Lung (tissue), 12 donors: Measurements from ENCODE around the gene ANKAR. TPM values are rescaled to one million over a fixed set of nuclear protein-coding genes. Genes with fewer than 3 reads are reported as not detected.
A peak's percentile ranks its signal among the peaks of the same experiment; 100 is the strongest.

Source experiments
- ATAC-seq: fragments of 200-7000 bp; cut with Tn5 transposase; one replicate; pipeline ENCODE4 v1.9.1; 2020; ENCODE audit warnings: moderate number of reproducible peaks; ENCODE audit not compliant: insufficient read depth, low FRiP score
- DNase-seq, 3 donors: peaks; one replicate each; pipeline ENCODE4 v3.0.0-alpha.2; 2013 to 2017
- H3K27ac ChIP-seq, 2 donors: one replicate each; pipeline ENCODE4 v1.5.1; 2013; ENCODE audit warnings: mild to moderate bottlenecking in 2 of 2, moderate library complexity in 2 of 2, control low read depth in 1 of 2, inconsistent platforms in 1 of 2, low read depth in 1 of 2, low read length in 1 of 2
- H3K27me3 ChIP-seq, 3 donors: one replicate each; pipeline ENCODE4 v1.5.1; 2013; ENCODE audit warnings: low read length in 2 of 3; ENCODE audit not compliant: control insufficient read depth in 3 of 3, insufficient read depth in 3 of 3
- H3K36me3 ChIP-seq, 4 donors: one replicate each; pipeline ENCODE4 v1.5.1; 2013; ENCODE audit warnings: low read length in 4 of 4, mild to moderate bottlenecking in 1 of 4, moderate library complexity in 1 of 4; ENCODE audit not compliant: control insufficient read depth in 4 of 4, insufficient read depth in 4 of 4
- H3K4me1 ChIP-seq, 5 donors: one replicate each; pipeline ENCODE4 v1.5.1; 2013; ENCODE audit warnings: low read length in 5 of 5, mild to moderate bottlenecking in 2 of 5, moderate library complexity in 1 of 5; ENCODE audit not compliant: control insufficient read depth in 5 of 5, insufficient read depth in 5 of 5
- H3K4me3 ChIP-seq: one replicate; pipeline ENCODE4 v1.5.1; 2013; ENCODE audit warnings: mild to moderate bottlenecking, control low read depth, moderate library complexity
- H3K9ac ChIP-seq, 2 donors: one replicate each; pipeline ENCODE4 v1.5.1; 2013; ENCODE audit warnings: low read length in 2 of 2, control low read depth in 1 of 2; ENCODE audit not compliant: insufficient read depth in 1 of 2
- H3K9me3 ChIP-seq, 4 donors: one replicate each; pipeline ENCODE4 v1.5.1; 2013; ENCODE audit warnings: low read length in 3 of 4, mild to moderate bottlenecking in 1 of 4, moderate library complexity in 1 of 4; ENCODE audit not compliant: control insufficient read depth in 4 of 4, insufficient read depth in 3 of 4
- CTCF ChIP-seq: IDR thresholded peaks from 2 replicates; pipeline ENCODE4 v1.5.1; 2012; ENCODE audit warnings: mild to moderate bottlenecking; ENCODE audit errors: control extremely low read depth, extremely low read depth
- WGBS, 2 donors: extraction: QIAGEN DNeasy Blood & Tissue Kit; methylation state at CpG; one replicate each; pipeline ENCODE4 v1.1.7; 2013; 5-methylcytosine and 5-hydroxymethylcytosine counted together
- polyA plus RNA-seq, 2 donors: library from polyadenylated mRNA; stranded (reverse); fragments of 200-250 nt; gene quantifications; one replicate each; pipeline ENCODE4 v1.2.1, GENCODE V29; 2013
- total RNA-seq, 2 donors: library from RNA; depleted of rRNA in 1 of 2; stranded (reverse); fragments of >200 nt in 1 of 2; gene quantifications; one replicate each; pipeline ENCODE4 v1.2.1, GENCODE V29; 2014 to 2021
- donor health status: control.
- donor health status: control.
- donor health status: Bipolar disorder and iron deficiency.
- donor health status: healthy.
- donor health status: DM: yes; HTN: yes; CAD: no.

The ANKAR gene
- total and polyA plus RNA-seq, 4 donors: 0.95 to 39.2 (median 6.0) TPM

DNA sequence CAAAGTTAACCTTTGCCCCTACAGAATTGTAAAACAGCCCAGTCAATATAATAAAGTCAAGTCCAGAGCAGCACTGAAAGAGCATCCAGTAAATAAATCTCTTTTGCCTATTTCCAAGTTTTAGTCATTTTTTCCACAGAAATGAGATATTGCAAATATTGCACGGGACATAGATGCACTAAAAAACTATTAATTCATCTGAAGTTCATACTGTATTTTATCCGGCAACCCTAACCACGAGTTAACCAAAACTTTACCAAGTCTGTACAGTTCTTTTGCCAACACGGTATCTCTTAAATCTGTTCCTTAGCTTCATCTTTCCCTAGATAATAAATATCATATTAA, 13.7 kb upstream of the ANKAR start:
- TF ChIP-seq CTCF: no peak
- Histone ChIP-seq H3K9me3 (no peaks in the 10 kb centered on the region), H3K36me3 (peaks cover 0 to 2% (median 1%) of the 10 kb centered on the region in 4 donors), H3K4me3 (no peak overlapping the region), H3K9ac (no peak overlapping the region), H3K4me1 (peaks cover 0 to 12% (median 7%) of the 10 kb centered on the region in 5 donors), H3K27me3 (no peaks in the 10 kb centered on the region), H3K27ac (no peak overlapping the region)
- WGBS, 2 donors: 15 to 18% methylated on average over 4 of the region's 4 CpGs
- ATAC-seq: no peak
- DNase-seq: no peak

DNA sequence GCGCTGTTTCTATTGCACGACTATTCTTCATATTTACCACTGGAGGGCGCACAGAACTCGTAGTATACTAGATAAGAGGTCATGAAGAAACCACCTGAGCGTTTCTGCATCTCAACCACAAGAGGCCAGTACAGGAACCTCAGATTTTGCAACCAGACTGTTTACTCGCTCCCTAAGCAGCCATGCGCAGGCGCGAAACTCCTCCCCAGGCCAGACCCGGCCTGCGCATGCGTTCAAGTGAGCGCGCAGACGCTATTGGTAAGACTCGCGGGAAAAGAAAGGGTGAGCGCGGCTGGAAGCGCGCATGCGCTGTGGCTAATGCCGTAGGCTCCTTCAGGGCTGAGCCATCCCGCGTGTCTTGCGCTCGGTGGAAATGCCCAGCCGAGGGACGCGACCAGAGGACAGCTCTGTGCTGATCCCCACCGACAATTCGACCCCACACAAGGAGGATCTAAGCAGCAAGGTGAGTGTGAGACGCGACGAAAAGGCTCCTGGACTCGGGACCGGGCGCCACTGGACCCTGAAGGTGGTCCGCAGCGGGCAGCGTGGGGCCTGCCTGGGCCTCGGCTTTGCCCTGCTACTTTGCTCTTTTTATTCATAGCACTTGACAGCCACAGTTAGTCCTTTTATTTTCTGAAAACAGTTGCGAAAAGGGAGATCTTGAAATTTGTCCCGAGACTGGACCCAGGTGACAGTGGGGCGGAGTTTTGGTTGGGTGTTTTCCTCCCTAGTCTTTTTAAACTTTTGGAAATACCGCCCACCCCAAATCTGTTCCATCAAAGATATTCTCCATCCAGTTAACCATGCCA, 13.1 kb upstream of the ANKAR start, which contains the start of gene ASNSD1:
Gene ASNSD1, plus strand, starts transcription at position 312 of the 809 bp plus-strand sequence. CDS start 4,674 bp downstream, outside the sequence.
- no peaks in the 10 kb centered on the region for H3K9me3 ChIP-seq
- H3K4me3 ChIP-seq: peak within 1 kb of the TSS; percentile 75
- H3K36me3 ChIP-seq: peaks cover 0 to 4% (median 1%) of the 10 kb centered on the region in 4 donors
- no peaks in the 10 kb centered on the region for H3K27me3 ChIP-seq
- peak within 1 kb of the TSS; percentile 86 to 98 for H3K9ac ChIP-seq
- peak; percentile 98 for TF ChIP-seq CTCF
- ATAC-seq (peak; percentile 95), DNase-seq (peak; percentile 99 to 100 (median 100))
- peak within 1 kb of the TSS; percentile 49 to 92 for H3K27ac ChIP-seq
- peaks cover 0 to 12% (median 7%) of the 10 kb centered on the region in 5 donors for H3K4me1 ChIP-seq
- 0% methylated on average over 46 of the region's 46 CpGs for WGBS, 2 donors

DNA sequence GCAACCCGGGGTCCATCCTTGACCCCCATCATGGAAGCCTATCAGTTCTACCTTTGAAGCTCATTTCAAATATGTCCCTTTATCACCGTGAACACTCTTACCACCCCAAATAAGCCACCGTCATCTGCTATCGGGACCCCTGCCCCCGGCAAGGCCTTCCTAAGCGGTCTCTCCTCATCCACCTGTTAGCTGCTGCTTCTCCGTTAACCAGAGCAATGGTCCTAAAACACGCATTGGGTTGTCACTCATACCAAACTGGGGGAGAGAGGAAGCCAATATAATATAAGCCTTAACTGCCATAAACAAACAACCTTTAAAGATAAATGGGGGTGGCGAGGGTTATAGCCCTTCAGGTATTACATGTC, 12.5 kb upstream of the ANKAR start:
- Histone ChIP-seq H3K4me3 (peak overlapping the region; percentile 75), H3K9me3 (no peaks in the 10 kb centered on the region), H3K9ac (peak overlapping the region; percentile 86 to 98), H3K36me3 (peaks cover 1 to 6% (median 5%) of the 10 kb centered on the region in 4 donors), H3K27ac (peak overlapping the region in 1 of 2 donors; percentile 49), H3K27me3 (no peaks in the 10 kb centered on the region), H3K4me1 (peaks cover 0 to 12% (median 7%) of the 10 kb centered on the region in 5 donors)
- DNase-seq: peak in 2 of 3 donors; percentile 13 to 16
- no peak for ATAC-seq
- no peak for TF ChIP-seq CTCF
- 7% methylated on average over 9 of the region's 9 CpGs for WGBS, 2 donors
